Measurements from ENCODE around the gene RPS6KL1.

- TF ChIP-seq SMC3 (conservative IDR thresholded peaks at IDR 0.05; ENCODE audit: poor library complexity) (no peak), EZH2 (IDR thresholded peaks at IDR 0.05; ENCODE audit: borderline replicate concordance, insufficient read depth, low read length, poor library complexity, severe bottlenecking) (no peak), POLR2AphosphoS5 (IDR thresholded peaks at IDR 0.05) (no peak), CTCF (IDR thresholded peaks at IDR 0.05; ENCODE audit: poor library complexity, severe bottlenecking) (no peak), TAF1 (IDR thresholded peaks at IDR 0.05; ENCODE audit: low read depth) (no peak), REST (IDR thresholded peaks at IDR 0.05; ENCODE audit: borderline replicate concordance) (no peak)
These were observed 13.6 kb downstream of the RPS6KL1 start for GRCh38 chr14:74909501-74909900.
